Large intestine (tissue), 3 donors: ENCODE measurements around the gene TMEM42. TPM values are rescaled to one million over a fixed set of nuclear protein-coding genes. Genes with fewer than 3 reads are reported as not detected.

ENCODE experiments used
- DNase-seq, 2 donors: peaks; one replicate each; pipeline versions ENCODE4 v3.0.0 to v3.0.0-alpha.2; 2013
- H3K27ac ChIP-seq: one replicate; pipeline ENCODE4 v1.5.1; 2013; ENCODE audit warnings: low read length
- H3K27me3 ChIP-seq: 2 replicates; pipeline ENCODE4 v1.6.1; 2013; ENCODE audit warnings: low read length; ENCODE audit not compliant: control insufficient read depth, insufficient read depth
- H3K36me3 ChIP-seq: 2 replicates; pipeline ENCODE4 v1.6.1; 2013; ENCODE audit warnings: low read length; ENCODE audit not compliant: control insufficient read depth, insufficient read depth
- H3K4me1 ChIP-seq: one replicate; pipeline ENCODE4 v1.6.1; 2013; ENCODE audit warnings: low read length; ENCODE audit not compliant: control insufficient read depth, insufficient read depth
- H3K4me3 ChIP-seq: one replicate; pipeline ENCODE4 v1.5.1; 2013; ENCODE audit warnings: low read length
- H3K9me3 ChIP-seq: one replicate; pipeline ENCODE4 v1.6.1; 2013; ENCODE audit warnings: mild to moderate bottlenecking, low read depth, low read length, moderate library complexity; ENCODE audit not compliant: control insufficient read depth
- WGBS: methylation state at CpG from one replicate; pipeline ENCODE4 v1.1.5; 2013; ENCODE audit warnings: low lambda C conversion rate; ENCODE audit not compliant: insufficient coverage; 5-methylcytosine and 5-hydroxymethylcytosine counted together
- polyA plus RNA-seq: library from polyadenylated mRNA; unstranded; fragments of 120-200 nt; gene quantifications from one replicate; pipeline ENCODE4 v1.2.1, GENCODE V29; 2013

TMEM42 gene
- polyA plus RNA-seq, 1 donor, result 17.1 TPM

DNA sequence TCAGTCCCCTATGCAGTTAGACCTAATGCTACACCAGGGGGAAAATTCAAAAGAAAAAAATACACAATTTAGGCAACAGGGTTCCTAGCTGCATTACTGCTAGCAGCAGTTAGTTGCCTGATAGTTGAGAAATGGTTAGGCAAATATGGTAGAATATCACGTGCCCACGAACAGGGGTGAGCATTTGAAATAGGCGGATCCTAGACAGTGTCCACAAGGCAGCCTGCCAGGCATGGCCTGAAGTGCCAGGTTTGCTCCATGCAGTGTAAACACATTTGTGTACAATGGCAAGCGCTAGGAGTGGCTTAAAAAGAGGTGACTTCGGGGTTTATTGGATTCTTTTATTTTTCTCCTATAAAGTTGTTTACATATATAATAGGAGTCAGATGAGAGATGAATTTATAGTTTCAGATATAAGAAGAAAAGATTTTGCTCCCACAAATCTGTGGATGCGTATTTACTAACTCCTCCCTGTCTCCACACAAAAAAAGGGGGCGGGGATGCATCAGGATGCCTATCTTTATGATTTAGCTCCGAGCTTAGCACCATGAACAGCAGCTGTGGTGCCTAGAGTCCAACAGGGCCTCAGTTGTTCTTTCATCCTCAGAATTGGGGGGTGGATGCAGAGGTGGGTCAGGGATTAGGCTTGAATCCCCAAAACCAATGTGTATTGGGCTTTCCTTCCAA lies 8.8 kb downstream of the TMEM42 start:
- H3K9me3 ChIP-seq, result no peaks in the 10 kb centered on the region
- no peak overlapping the region for H3K4me3 ChIP-seq
- H3K36me3 ChIP-seq, result no peaks in the 10 kb centered on the region
- DNase-seq, result no peak
- WGBS, result 50% methylated on average over 2 of the region's 8 CpGs
- H3K27ac ChIP-seq, result no peak overlapping the region
- H3K27me3 ChIP-seq, result no peaks in the 10 kb centered on the region
- no peaks in the 10 kb centered on the region for H3K4me1 ChIP-seq

DNA sequence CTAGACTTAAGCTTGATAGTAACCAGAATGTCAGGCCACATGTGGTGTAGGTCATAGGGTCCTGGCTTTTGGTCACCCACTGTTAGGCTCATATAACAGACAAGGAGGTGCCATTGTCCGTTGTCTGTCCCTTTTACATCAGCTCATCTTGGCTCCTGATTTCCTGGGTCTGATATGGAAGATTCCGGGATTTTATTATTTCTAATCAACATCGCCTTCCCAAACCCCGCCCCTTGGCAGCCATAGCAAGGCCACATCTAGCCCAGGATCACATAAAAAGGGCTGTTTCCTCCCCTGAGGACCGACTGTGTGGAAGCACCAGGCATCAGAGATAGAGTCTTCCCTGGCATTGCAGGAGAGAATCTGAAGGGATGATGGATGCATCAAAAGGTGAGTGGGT lies 12.6 kb downstream of the TMEM42 start, which contains the start of gene TGM4:
TSS of gene TGM4 (plus strand) at position 301 of the 400 bp plus-strand sequence. CDS start at position 372, 71 bp downstream.
- Histone ChIP-seq H3K36me3 (no peaks in the 10 kb centered on the region), H3K27ac (no peak within 1 kb of the TSS), H3K9me3 (no peaks in the 10 kb centered on the region), H3K27me3 (no peaks in the 10 kb centered on the region), H3K4me3 (no peak within 1 kb of the TSS), H3K4me1 (no peaks in the 10 kb centered on the region)
- DNase-seq, result no peak
- no CpG with 5 or more reads among the region's 5 CpGs for WGBS

DNA sequence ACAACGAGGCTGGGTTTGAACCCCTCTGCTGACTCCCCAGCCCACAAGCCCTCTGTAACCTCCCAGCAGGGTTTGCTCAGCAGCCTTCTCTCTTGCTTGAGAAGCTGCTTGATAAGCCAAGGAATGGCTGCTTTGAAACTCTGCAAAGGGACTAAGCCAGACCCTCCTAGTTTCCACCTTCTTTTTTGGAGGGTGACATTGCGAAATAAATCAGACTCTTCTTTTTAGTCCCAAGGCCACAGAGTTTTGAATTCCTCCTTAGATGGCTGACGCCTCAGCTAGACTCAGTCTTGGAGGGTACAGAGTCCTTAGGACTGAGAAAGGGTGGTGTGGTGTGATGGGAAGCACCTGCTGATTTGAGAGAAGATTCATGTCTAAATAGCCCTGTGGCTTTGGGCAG lies 13.9 kb downstream of the TMEM42 start:
- Histone ChIP-seq H3K9me3 (no peaks in the 10 kb centered on the region), H3K27ac (no peak overlapping the region), H3K4me3 (no peak overlapping the region), H3K27me3 (no peaks in the 10 kb centered on the region), H3K36me3 (no peaks in the 10 kb centered on the region), H3K4me1 (no peaks in the 10 kb centered on the region)
- no peak for DNase-seq
- WGBS, result no CpG with 5 or more reads among the region's 3 CpGs

DNA sequence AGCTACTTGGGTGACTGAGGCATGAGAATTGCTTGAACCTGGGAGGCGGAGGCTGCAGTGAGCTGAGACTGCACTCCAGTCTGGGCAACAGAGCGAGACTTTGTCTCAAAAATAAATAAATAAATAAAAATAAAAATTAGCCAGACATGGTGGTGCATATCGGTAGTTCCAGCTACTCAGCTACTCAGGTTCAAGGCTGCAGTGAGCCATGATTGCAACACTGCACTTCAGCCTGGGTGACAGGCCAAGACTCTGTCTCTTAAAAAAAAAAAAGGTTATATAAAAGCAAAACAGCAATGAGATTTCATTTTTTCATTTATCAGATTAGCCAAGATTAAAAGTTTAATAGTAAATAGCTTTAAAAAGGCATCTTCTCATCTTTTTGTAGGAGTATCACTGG lies 15.6 kb downstream of the TMEM42 start:
- Histone ChIP-seq H3K9me3 (no peaks in the 10 kb centered on the region), H3K27ac (no peak overlapping the region), H3K4me1 (no peaks in the 10 kb centered on the region), H3K36me3 (no peaks in the 10 kb centered on the region), H3K4me3 (no peak overlapping the region), H3K27me3 (no peaks in the 10 kb centered on the region)
- WGBS, result 100% methylated on average over 1 of the region's 3 CpGs
- DNase-seq, result no peak

DNA sequence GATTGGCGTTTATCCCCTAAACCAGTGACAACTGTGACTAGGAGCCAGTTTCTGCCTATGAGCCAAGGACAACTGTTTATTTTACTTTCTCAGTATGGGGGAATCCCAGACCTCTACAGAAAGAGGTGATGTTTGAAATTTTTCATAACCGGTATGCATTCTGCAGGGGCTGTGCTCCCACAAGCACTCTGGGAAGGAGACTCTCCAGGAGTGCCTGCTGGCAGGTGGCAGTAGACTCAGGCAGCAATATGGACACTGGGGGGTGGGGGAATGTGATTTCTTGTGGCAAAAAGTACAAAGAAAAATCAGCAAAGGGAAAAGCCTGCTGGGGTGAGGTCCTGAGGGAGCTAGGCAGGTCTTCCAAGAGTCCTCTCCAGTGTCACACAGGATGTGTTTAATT lies 18.6 kb downstream of the TMEM42 start:
- no peak overlapping the region for H3K27ac ChIP-seq
- DNase-seq, result no peak
- no peaks in the 10 kb centered on the region for H3K36me3 ChIP-seq
- H3K27me3 ChIP-seq, result peaks cover 2% of the 10 kb centered on the region
- H3K4me3 ChIP-seq, result no peak overlapping the region
- WGBS, result no CpG with 5 or more reads among the region's 2 CpGs
- H3K9me3 ChIP-seq, result no peaks in the 10 kb centered on the region
- H3K4me1 ChIP-seq, result no peaks in the 10 kb centered on the region

DNA sequence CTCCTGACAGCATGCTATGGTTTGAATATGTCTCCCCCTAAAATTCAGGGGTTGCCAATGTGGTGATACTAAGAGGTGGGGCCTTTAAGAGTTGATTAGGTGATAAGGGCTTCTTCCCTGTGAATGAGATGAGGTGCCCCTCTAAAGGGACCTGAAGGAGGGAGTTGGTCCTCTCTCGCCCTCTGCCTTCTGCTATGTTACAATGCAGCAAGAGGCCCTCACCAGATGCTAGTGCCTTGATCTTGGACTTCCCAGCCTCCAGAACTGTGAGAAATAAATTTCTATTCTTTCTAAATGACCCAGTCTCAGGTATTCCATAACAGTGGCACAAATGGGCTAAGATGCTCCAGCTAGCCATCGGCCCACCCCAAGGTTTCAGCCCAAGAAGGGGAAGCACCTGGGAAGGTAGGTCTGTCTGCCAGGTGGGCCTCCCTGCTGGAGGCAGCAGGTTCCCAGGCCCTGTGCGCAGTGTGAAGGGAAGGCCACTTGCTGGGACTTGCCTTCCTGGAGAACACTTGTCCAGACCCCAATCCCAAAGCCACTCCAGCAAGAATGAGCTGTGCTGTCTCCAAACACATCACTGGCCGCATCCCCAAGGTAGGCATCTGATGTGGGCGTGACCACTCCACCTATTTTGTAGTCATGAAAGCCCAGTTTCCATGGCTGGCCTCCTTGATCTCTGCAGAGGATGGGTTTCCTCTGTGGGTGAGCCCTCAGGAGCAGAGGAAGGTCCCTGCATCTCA lies 21.7 kb downstream of the TMEM42 start:
- Histone ChIP-seq H3K4me1 (no peaks in the 10 kb centered on the region), H3K27ac (no peak overlapping the region), H3K9me3 (no peaks in the 10 kb centered on the region), H3K36me3 (no peaks in the 10 kb centered on the region), H3K4me3 (no peak overlapping the region), H3K27me3 (peaks cover 6% of the 10 kb centered on the region)
- WGBS, result no CpG with 5 or more reads among the region's 5 CpGs
- no peak for DNase-seq

DNA sequence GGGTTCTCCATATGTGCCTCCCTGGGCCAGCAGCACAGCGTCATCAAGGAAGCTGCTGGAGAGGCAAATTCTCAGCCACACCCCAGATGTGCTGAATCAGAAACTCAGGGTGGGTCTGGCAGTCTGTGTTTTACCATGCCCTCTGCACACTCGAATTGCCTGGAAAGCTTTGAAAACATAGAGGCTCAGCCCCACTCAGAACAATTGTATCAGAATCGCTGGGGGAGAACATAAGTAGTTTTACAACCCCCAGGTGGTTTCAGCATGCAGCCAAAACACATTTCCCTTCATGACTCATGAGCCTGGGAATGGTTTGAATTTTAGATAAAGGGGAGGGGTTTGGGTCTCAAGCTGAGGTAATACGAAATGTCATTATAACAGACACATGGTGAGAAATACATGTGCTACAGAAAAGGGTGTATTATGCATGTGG lies 22.3 kb downstream of the TMEM42 start:
- H3K4me3 ChIP-seq, result no peak overlapping the region
- H3K36me3 ChIP-seq, result no peaks in the 10 kb centered on the region
- H3K4me1 ChIP-seq, result no peaks in the 10 kb centered on the region
- no peak overlapping the region for H3K27ac ChIP-seq
- no peaks in the 10 kb centered on the region for H3K9me3 ChIP-seq
- H3K27me3 ChIP-seq, result peaks cover 6% of the 10 kb centered on the region
- WGBS, result no CpG with 5 or more reads among the region's 4 CpGs
- DNase-seq, result no peak

DNA sequence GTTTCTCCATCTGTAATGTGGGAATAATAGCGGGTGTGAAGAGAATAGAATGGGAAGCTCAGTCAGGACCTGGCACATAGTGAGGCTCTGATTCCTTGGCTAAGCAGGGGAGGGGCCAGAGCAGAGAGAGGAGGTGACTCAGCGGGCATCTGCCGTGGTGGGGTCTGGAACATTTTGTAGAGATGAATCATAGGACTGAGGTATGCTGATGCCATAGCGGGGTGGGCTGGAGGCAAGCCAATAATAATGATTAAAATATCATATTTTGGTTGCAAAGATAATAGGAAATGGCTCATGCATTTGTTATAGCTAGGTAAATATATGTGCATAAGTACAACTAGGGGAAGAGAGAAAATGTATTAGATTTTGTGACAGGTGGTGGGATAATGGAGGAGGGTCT lies 23.9 kb downstream of the TMEM42 start:
- no peak overlapping the region for H3K27ac ChIP-seq
- H3K4me3 ChIP-seq, result no peak overlapping the region
- H3K4me1 ChIP-seq, result no peaks in the 10 kb centered on the region
- no peak for DNase-seq
- peaks cover 6% of the 10 kb centered on the region for H3K27me3 ChIP-seq
- no peaks in the 10 kb centered on the region for H3K9me3 ChIP-seq
- 74% methylated on average over 3 of the region's 4 CpGs for WGBS
- H3K36me3 ChIP-seq, result no peaks in the 10 kb centered on the region

DNA sequence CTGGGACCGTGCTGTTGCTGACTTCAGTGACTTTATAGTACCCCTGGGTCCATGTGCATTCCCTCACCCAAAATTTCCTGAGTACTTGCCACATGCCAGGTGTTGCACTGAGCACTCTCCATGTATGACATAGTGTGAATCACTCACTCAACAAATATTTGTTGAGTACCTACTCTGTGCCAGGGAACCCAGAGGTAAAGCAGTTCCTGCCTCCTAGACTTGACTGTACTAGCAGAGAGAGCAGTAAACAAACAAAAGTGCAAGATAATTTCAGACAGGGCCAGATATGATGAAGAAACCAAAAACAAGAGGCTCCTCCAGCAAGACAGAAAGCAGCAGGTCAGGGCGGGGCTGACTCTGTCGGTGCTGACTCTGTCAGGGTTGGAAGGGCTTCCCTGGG lies 24.8 kb downstream of the TMEM42 start:
- H3K27ac ChIP-seq, result no peak overlapping the region
- H3K27me3 ChIP-seq, result peaks cover 6% of the 10 kb centered on the region
- no peaks in the 10 kb centered on the region for H3K4me1 ChIP-seq
- H3K36me3 ChIP-seq, result no peaks in the 10 kb centered on the region
- WGBS, result no CpG with 5 or more reads among the region's 3 CpGs
- no peak for DNase-seq
- no peaks in the 10 kb centered on the region for H3K9me3 ChIP-seq
- no peak overlapping the region for H3K4me3 ChIP-seq

DNA sequence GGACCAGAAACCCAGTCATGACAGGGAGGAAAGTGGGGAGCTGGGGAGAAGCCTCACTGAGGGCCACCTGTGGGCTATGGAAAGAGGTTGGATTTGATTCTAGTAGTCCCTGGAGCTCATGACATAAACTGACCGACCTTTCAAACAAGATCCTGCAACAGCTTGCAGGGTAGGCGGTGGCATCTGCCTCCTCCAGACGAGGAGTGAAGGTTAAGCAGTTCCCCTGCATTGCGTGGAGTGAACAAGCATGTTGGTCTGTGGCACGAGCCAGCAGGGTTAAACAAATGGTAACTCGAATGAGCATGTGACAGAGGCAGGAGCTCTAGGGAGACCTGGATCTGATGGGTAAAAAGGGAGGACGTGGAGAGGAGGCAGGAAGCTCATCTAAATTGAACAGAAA lies 25.4 kb downstream of the TMEM42 start:
- Histone ChIP-seq H3K36me3 (no peaks in the 10 kb centered on the region), H3K27me3 (peaks cover 6% of the 10 kb centered on the region), H3K4me3 (no peak overlapping the region), H3K4me1 (no peaks in the 10 kb centered on the region), H3K27ac (no peak overlapping the region), H3K9me3 (no peaks in the 10 kb centered on the region)
- WGBS, result 33% methylated on average over 1 of the region's 7 CpGs
- DNase-seq, result no peak
